ENCODE measurements around the gene ZBTB45. TPM values are rescaled to one million over a fixed set of nuclear protein-coding genes. Genes with fewer than 3 reads are reported as not detected.
A peak's percentile ranks its signal among the peaks of the same experiment; 100 is the strongest.

ZBTB45 gene
- total and polyA plus RNA-seq, 9 of the 15 experiments (the other 6 are each of a cell fraction or from before 2014, with no cell fraction given), result 0.08 to 16.1 (median 1.8) TPM

GRCh38 chr19:58559275-58560006, 39.8 kb upstream of the ZBTB45 start (continued):
- TF ChIP-seq ZBTB33 (CRISPR knock-in tag; IDR thresholded peaks at IDR 0.05), result peak; percentile 66
- TF ChIP-seq RREB1 (CRISPR knock-in tag; IDR thresholded peaks at IDR 0.05), result 0 out of 2 replicates have a peak, but pooled peaks have one; percentile 31
- TF ChIP-seq KDM2B (CRISPR knock-in tag; IDR thresholded peaks at IDR 0.05), result no peak
- TF ChIP-seq E2F5 (CRISPR knock-in tag; IDR thresholded peaks at IDR 0.05), result 0 out of 2 replicates have a peak, but pooled peaks have one; percentile 17
- TF ChIP-seq, protein P1, sequence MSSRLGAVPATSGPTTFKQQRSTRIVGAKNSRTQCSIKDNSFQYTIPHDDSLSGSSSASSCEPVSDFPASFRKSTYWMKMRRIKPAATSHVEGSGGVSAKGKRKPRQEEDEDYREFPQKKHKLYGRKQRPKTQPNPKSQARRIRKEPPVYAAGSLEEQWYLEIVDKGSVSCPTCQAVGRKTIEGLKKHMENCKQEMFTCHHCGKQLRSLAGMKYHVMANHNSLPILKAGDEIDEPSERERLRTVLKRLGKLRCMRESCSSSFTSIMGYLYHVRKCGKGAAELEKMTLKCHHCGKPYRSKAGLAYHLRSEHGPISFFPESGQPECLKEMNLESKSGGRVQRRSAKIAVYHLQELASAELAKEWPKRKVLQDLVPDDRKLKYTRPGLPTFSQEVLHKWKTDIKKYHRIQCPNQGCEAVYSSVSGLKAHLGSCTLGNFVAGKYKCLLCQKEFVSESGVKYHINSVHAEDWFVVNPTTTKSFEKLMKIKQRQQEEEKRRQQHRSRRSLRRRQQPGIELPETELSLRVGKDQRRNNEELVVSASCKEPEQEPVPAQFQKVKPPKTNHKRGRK (tag; IDR thresholded peaks at IDR 0.05), result no peak
- TF ChIP-seq ZFP91 (CRISPR knock-in tag; IDR thresholded peaks at IDR 0.05), result 0 out of 2 replicates have a peak, but pooled peaks have one; percentile 21
- 0 out of 2 replicates have a peak, but pooled peaks have one; percentile 60 for TF ChIP-seq PATZ1 (CRISPR knock-in tag; IDR thresholded peaks at IDR 0.05; ENCODE audit: borderline replicate concordance)
- TF ChIP-seq USF1 (CRISPR knock-in tag; IDR thresholded peaks at IDR 0.05), result peak; percentile 38; the same call in 1 of the 2 replicates
- TF ChIP-seq SIN3A (IDR thresholded peaks at IDR 0.05; ENCODE audit: borderline replicate concordance in 2 of 2, control insufficient read depth in 1 of 2, low read depth in 2 of 2, low read length in 2 of 2), result peak; percentile 77 to 81; a peak in 3 of 4 replicates

Measured in K562 (cell line).